Fibroblast of skin of scalp (primary cell): ENCODE results near the gene NHERF2.
"Not testable (repeated sequence)": the region's sequence is repeated elsewhere in the genome, so short reads cannot be mapped to it uniquely, and the experiment has no call there.

Source experiments
- DNase-seq: peaks from one replicate; pipeline ENCODE4 v3.0.0-alpha.2; 2013

Gene NHERF2

DNA sequence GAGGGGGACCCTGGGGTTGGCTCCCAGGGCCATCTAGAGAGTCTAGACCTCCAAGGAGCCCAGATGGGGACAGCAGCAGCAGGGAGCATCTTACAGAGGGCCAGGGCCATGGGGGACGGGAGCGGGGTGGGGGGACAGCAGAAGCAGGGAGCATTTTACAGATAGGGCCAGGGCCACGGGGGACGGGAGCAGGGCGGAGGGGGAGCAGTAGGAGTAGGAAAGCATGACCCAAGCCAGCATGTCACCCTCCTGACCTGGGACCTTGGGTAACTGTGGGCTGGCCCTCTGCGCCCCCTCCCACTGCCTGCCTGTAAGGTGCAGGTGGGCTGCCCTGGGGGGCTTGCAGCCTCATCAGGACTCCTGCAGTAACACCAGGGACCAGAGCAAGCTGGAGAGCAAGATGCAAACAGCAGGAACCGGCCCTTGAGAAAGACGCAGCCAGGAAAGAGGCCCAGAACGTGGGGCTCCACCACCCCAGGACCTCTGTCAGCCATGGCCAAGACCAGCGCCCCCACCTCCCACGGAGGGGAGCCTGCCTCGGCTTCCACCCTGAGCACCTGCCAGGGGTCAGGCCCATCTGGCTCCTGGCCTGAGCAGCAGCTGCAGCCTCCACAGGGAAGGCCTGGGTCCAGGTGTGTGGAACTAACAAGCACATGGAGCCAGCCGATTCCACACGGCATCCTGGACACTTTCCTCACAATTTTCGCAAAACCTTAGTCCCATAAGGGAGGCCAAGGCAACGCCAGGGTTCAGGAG is 19.4 kb upstream of the NHERF2 start:
- no peak for DNase-seq

DNA sequence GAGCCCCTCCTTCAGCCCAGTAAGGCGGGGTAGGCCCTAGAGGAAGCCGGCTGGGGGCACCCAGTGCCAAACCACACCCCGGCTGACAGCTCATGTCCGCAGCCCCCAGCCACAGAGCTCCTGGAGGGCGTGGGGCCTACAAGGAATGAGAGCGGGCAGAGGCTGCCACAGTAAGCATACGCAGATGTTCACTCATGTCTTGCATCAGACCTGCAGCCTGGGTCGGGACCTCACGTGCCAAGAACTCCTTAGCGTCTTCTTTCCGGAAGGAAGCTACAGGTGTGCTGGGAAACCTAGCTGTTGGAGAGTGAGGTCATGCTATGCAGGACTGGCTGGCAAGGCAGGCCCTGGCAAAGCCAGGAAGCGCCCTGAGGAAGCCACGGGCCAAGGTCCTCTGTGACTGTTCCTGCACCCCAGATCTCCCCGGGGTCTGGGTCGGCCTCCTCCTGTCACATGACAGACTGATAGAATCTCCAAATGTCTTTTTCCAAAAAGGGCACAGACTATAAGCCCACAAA is 18.6 kb upstream of the NHERF2 start:
- DNase-seq: peak; percentile 55

GRCh38 chr16:2008631-2009163 is 18.0 kb upstream of the NHERF2 start:
- peak; percentile 11 for DNase-seq

DNA sequence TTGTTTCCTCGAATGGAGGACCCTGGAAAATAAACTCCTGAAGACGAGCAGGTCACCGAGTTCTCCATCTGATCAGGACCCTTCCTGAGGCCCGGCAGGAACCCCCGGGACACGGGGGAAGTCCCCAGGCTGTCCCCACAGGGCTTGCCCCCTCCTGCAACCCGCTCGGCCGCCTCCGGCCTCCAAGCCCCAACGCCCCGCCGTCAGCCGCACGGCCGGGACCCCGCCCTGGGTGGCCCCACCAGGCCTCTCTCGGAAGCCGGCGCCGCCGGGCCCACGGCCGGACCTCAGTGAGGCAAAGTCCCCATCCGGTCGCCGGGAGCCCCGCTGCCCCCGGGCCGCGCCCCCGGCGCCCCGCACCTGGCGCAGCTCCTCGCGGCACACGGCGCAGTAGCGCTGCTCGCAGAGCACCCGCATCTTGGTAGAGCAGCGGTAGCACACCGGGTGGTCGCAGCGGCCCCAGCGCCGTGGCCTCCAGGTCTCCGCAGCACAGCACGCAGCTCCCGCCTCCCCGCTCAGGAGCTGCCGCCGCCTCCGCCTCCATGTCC is 17.5 kb upstream of the NHERF2 start:
- no peak for DNase-seq

GRCh38 chr16:2009791-2010510 is 16.8 kb upstream of the NHERF2 start, which contains the start of gene ZNF598:
Gene ZNF598 (minus strand): TSS chr16:2009821.
- DNase-seq: peak; percentile 93

- DNase-seq: not testable (repeated sequence)
These were observed 15.0 kb upstream of the NHERF2 start for GRCh38 chr16:2011726-2012125.

DNA sequence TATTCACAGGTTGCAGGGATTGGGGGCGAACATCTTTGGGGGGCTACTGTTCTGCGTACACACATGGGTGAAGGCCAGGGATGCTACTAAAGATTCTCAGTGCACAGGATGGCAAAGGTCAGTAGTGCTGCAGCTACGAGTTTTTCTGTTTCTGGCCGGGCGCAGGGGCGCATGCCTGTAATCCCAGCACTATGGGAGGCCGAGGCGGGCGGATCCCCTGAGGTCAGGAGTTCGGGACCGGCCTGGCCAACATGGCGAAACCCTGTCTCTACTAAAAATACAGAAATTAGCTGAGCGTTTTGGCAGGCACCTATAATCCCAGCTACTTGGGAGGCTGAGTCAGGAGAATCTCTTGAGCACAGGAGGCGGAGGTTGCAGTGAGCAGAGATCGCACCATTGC is 13.2 kb upstream of the NHERF2 start:
- no peak for DNase-seq

DNA sequence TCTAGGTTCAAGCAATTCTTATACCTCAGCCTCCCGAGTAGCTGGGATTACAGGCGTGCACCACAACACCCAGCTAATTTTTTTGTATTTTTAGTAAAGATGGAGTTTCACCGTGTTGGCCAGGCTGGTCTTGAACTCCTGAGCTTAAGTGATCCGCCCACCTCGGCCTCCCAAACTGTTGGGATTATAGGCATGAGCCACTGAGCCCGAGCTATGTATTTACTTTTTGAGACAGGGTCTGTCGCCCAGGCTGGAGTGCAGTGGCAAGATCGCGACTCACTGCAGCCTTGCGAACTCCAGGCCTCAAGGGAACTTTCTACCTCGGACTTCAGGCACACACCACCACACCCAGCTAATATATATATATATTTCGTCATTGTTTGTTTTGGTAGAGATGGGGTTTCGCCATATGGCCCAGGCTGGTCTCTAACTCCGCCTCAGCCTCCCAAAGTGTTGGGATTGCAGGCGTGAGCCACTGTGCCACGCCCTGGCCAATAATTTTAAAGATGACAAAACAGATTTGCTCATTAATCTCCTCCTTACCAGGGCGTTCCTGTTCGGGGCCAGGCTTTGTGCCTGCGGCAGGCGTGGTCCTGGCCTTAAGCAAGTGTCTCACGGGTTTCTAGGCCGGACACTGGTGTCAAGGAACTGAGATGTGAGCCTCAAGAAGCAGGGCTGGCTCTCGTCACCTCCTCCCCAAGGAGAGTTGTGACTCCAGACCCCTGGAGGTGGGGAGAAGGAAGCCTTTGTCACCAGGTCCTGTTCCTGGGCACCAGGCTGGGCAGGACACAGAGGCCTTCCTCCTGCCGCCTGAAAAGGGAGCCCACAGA is 11.4 kb upstream of the NHERF2 start:
- peak; percentile 56 for DNase-seq

DNA sequence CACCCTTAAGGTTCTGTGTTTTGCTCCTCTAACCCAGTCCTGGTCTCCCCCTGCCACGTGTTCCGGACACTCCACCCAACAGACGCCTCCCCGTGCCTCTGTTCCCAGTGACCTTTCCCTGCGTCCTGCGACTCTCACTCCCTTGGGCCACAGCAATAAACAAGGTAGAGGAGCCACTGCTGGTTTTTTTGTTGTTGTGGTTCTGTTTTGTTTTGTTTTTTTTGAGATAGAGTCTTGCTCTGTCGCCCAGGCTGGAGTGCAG is 10.8 kb upstream of the NHERF2 start:
- no peak for DNase-seq

- DNase-seq: peak; percentile 19
These were observed 10.2 kb upstream of the NHERF2 start for GRCh38 chr16:2016407-2016922.

DNA sequence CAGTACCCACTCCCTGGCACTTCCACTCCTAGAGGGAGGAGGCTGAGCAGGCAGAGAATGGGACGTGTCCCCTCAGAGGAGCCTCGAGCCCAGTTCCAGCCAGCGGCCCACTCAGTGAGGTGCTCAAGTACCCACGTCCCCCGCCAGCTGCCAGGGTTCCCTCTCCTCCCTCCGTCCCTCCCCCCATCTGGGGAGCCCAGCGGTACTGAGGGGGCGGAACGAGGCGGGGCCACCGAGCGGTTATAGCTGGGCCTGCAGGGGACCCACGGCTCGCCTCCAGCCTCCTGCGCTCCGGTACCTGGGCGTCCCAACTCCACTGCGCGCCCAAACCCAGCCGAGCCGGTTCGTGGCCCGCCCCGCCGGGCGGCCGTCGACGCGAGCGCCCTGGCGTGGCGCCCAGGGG is 7.2 kb upstream of the NHERF2 start, which contains the start of gene NPW:
Gene NPW (plus strand): TSS at position 268 of the 403 bp plus-strand sequence.
- no peak for DNase-seq

GRCh38 chr16:2019921-2020831 is 6.5 kb upstream of the NHERF2 start:
- DNase-seq: peak; percentile 9

GRCh38 chr16:2022723-2023091 is 4.0 kb upstream of the NHERF2 start:
- DNase-seq: peak; percentile 79

GRCh38 chr16:2023092-2024031 is 3.3 kb upstream of the NHERF2 start:
- DNase-seq: peak; percentile 87

DNA sequence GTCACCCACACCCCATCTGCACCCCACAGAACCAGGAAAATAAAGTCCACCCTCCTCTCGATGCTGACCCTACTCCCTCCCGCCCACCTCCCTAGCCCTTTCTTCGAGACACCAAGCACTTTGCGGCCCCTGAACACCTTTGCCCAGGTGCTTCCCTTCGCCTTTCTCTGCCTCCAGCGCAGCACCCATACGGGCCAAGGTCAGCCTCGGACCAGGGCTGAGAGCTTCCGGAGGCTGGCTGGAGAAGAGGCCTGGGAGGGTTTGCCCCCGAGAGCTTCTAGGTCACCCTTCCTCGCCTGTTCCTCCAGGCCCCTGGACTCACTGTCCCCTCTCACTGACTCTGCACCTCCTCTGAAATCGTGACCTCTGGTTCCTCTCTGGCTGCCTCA is 2.7 kb upstream of the NHERF2 start:
- DNase-seq: no peak

DNA sequence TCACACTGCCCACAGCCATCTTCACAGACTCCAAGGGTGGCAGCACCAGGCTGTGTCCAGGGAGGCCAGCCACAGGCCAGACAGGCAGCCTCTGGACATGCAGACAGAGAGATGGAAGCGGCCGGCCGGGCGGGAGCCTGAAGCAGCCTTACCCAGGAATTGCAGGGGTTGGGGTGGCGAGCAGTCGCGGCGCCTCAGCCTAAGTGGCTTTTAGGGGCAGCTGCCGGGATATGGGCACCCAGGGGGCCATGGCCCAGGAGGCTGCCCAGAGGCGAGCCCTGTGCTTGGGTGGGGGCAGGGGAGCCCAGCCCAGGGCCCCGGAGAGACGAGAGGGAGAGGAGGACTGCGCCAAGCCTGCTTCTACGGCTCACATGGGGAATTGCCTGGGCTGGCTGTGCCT is 1.5 kb upstream of the NHERF2 start:
- DNase-seq: no peak

- DNase-seq: no peak
These were observed 733 bp upstream of the NHERF2 start for GRCh38 chr16:2025878-2026460.

DNA sequence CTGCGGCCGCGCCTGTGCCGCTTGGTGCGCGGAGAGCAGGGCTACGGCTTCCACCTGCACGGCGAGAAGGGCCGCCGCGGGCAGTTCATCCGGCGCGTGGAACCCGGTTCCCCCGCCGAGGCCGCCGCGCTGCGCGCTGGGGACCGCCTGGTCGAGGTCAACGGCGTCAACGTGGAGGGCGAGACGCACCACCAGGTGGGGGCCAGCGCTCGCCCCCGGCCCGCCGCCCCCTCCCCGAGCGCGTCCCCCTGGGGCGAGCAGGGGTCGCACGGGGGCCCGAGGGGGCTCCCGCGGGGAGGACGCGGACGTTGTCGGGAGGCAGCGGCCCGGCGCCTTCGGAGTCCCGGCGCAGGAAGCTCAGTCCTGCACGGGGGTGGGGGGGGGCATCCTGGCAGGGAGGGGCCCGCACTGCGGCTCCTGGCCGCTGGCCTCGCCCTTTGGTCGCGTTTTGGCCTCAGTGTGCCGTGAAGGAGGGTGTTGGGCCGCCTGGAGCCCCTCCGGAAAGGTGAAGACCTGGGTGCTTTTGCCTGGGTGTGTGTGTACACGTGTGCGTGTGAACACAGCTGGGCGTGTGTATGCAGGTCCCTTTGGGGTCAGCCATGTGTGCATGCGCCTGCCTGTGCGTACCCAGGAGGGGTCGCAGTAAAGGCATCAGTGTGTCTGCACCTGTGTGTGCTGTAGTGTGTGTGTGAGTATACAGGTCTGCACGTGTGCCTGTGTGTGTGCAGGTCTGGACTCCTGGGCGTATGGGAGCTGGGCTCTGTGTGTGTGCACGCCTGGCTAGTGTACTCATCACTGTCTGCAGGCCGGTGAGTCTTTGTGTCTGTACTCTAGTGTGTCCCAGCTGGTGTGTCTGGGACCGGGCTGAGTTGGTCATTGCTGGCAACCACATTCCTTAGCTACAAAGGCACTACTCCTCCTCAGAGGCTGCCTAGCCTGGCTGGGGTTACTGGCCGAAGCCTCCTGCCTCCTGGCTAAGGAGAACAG is 615 bp downstream of the NHERF2 start:
- peak; percentile 48 for DNase-seq
